HUES6 (cell line): ENCODE measurements around the gene CAPN13.

Experiments
- H3K27ac ChIP-seq: 2 replicates; pipeline ENCODE4 v1.7.0; 2013; ENCODE audit warnings: low read depth, mild to moderate bottlenecking, low read length, inconsistent platforms
- H3K27me3 ChIP-seq: 2 replicates; pipeline ENCODE4 v1.6.1; 2013; ENCODE audit warnings: low read length; ENCODE audit not compliant: control insufficient read depth, insufficient read depth
- H3K36me3 ChIP-seq: 2 replicates; pipeline ENCODE4 v1.6.1; 2013; ENCODE audit warnings: low read length; ENCODE audit not compliant: control insufficient read depth, insufficient read depth
- H3K4me1 ChIP-seq: 2 replicates; pipeline ENCODE4 v1.6.1; 2013; ENCODE audit warnings: low read length; ENCODE audit not compliant: control insufficient read depth, insufficient read depth
- H3K4me3 ChIP-seq: 2 replicates; pipeline ENCODE4 v1.5.1; 2013; ENCODE audit warnings: low read depth, low read length
- H3K9ac ChIP-seq: one replicate; pipeline ENCODE4 v1.6.1; 2013; ENCODE audit warnings: mild to moderate bottlenecking, low read length
- H3K9me3 ChIP-seq: 2 replicates; pipeline ENCODE4 v1.6.1; 2013; ENCODE audit warnings: low read depth, low read length; ENCODE audit not compliant: control insufficient read depth, insufficient read depth

Gene CAPN13

GRCh38 chr2:30803281-30803680, 4.0 kb downstream of the CAPN13 start:
- Histone ChIP-seq H3K27ac (no peak overlapping the region), H3K9ac (no peak overlapping the region), H3K36me3 (no peaks in the 10 kb centered on the region), H3K4me3 (no peak overlapping the region), H3K9me3 (no peaks in the 10 kb centered on the region), H3K4me1 (peaks cover 23% of the 10 kb centered on the region), H3K27me3 (no peaks in the 10 kb centered on the region)

GRCh38 chr2:30802611-30803010, 4.6 kb downstream of the CAPN13 start:
- no peak overlapping the region for H3K4me3 ChIP-seq

GRCh38 chr2:30801821-30802455, 5.3 kb downstream of the CAPN13 start:
- Histone ChIP-seq H3K36me3 (no peaks in the 10 kb centered on the region), H3K4me3 (no peak overlapping the region), H3K9ac (no peak overlapping the region), H3K27me3 (no peaks in the 10 kb centered on the region), H3K9me3 (no peaks in the 10 kb centered on the region), H3K4me1 (peaks cover 27% of the 10 kb centered on the region), H3K27ac (no peak overlapping the region)

More at GRCh38 chr2:30802611-30803010, 4.6 kb downstream of the CAPN13 start:
- no peaks in the 10 kb centered on the region for H3K36me3 ChIP-seq
- no peak overlapping the region for H3K27ac ChIP-seq
- no peaks in the 10 kb centered on the region for H3K9me3 ChIP-seq
- no peaks in the 10 kb centered on the region for H3K27me3 ChIP-seq
- H3K9ac ChIP-seq, result no peak overlapping the region
- H3K4me1 ChIP-seq, result peaks cover 27% of the 10 kb centered on the region

- no peaks in the 10 kb centered on the region for H3K9me3 ChIP-seq
Measured at GRCh38 chr2:30800159-30800558, 7.1 kb downstream of the CAPN13 start.

GRCh38 chr2:30799366-30799765, 7.9 kb downstream of the CAPN13 start:
- Histone ChIP-seq H3K4me1 (peaks cover 29% of the 10 kb centered on the region), H3K9ac (no peak overlapping the region), H3K27me3 (no peaks in the 10 kb centered on the region), H3K9me3 (no peaks in the 10 kb centered on the region), H3K36me3 (no peaks in the 10 kb centered on the region), H3K27ac (no peak overlapping the region), H3K4me3 (no peak overlapping the region)

More at GRCh38 chr2:30800159-30800558, 7.1 kb downstream of the CAPN13 start:
- Histone ChIP-seq H3K27ac (no peak overlapping the region), H3K27me3 (no peaks in the 10 kb centered on the region), H3K9ac (no peak overlapping the region), H3K4me1 (peaks cover 29% of the 10 kb centered on the region), H3K4me3 (no peak overlapping the region), H3K36me3 (no peaks in the 10 kb centered on the region)

GRCh38 chr2:30798536-30798991, 8.7 kb downstream of the CAPN13 start:
- Histone ChIP-seq H3K9ac (peak overlapping the region; percentile 11), H3K36me3 (no peaks in the 10 kb centered on the region), H3K4me1 (peaks cover 29% of the 10 kb centered on the region), H3K27ac (0 out of 2 replicates have a peak overlapping the region, but pooled peaks have one; percentile 26), H3K9me3 (no peaks in the 10 kb centered on the region), H3K4me3 (no peak overlapping the region), H3K27me3 (no peaks in the 10 kb centered on the region)

GRCh38 chr2:30797381-30798015, 9.7 kb downstream of the CAPN13 start:
- H3K27me3 ChIP-seq, result no peaks in the 10 kb centered on the region
- no peaks in the 10 kb centered on the region for H3K9me3 ChIP-seq
- peaks cover 29% of the 10 kb centered on the region for H3K4me1 ChIP-seq
- H3K4me3 ChIP-seq, result no peak overlapping the region
- no peak overlapping the region for H3K9ac ChIP-seq
- H3K36me3 ChIP-seq, result no peaks in the 10 kb centered on the region
- no peak overlapping the region for H3K27ac ChIP-seq

- H3K9ac ChIP-seq, result no peak overlapping the region
- H3K27me3 ChIP-seq, result no peaks in the 10 kb centered on the region
- no peak overlapping the region for H3K4me3 ChIP-seq
Measured at GRCh38 chr2:30796699-30797098, 10.5 kb downstream of the CAPN13 start.

GRCh38 chr2:30792521-30792920, 14.7 kb downstream of the CAPN13 start:
- H3K4me3 ChIP-seq, result no peak overlapping the region
- H3K9me3 ChIP-seq, result no peaks in the 10 kb centered on the region
- no peak overlapping the region for H3K9ac ChIP-seq
- H3K36me3 ChIP-seq, result no peaks in the 10 kb centered on the region
- H3K27me3 ChIP-seq, result no peaks in the 10 kb centered on the region
- H3K4me1 ChIP-seq, result peaks cover 22% of the 10 kb centered on the region
- H3K27ac ChIP-seq, result no peak overlapping the region

More at GRCh38 chr2:30796699-30797098, 10.5 kb downstream of the CAPN13 start:
- no peaks in the 10 kb centered on the region for H3K9me3 ChIP-seq
- no peak overlapping the region for H3K27ac ChIP-seq
- H3K36me3 ChIP-seq, result no peaks in the 10 kb centered on the region
- peaks cover 29% of the 10 kb centered on the region for H3K4me1 ChIP-seq

- Histone ChIP-seq H3K4me3 (no peak overlapping the region), H3K27ac (no peak overlapping the region), H3K27me3 (no peaks in the 10 kb centered on the region), H3K9ac (no peak overlapping the region), H3K36me3 (no peaks in the 10 kb centered on the region), H3K9me3 (no peaks in the 10 kb centered on the region), H3K4me1 (peaks cover 11% of the 10 kb centered on the region)
Measured at GRCh38 chr2:30790879-30791278, 16.4 kb downstream of the CAPN13 start.

- peaks cover 11% of the 10 kb centered on the region for H3K4me1 ChIP-seq
- no peak overlapping the region for H3K9ac ChIP-seq
- H3K27ac ChIP-seq, result no peak overlapping the region
- no peaks in the 10 kb centered on the region for H3K9me3 ChIP-seq
- H3K27me3 ChIP-seq, result no peaks in the 10 kb centered on the region
- no peak overlapping the region for H3K4me3 ChIP-seq
- no peaks in the 10 kb centered on the region for H3K36me3 ChIP-seq
Measured at GRCh38 chr2:30789670-30790210, 17.5 kb downstream of the CAPN13 start.
